Thyroid gland (tissue), 4 donors: Measurements from ENCODE around the gene ZNF274. TPM values are rescaled to one million over a fixed set of nuclear protein-coding genes. Genes with fewer than 3 reads are reported as not detected.

Experiments used
- DNase-seq, 2 donors: peaks; one replicate each; pipeline ENCODE4 v3.0.0-alpha.2; 2019
- H3K27ac ChIP-seq, 3 donors: fragments of 200-600 bp; sonication (generic); 1 replicate in 2 of 3; 2 replicates in 1 of 3; pipeline ENCODE4 v1.5.1; 2016 to 2019; ENCODE audit warnings: mild to moderate bottlenecking in 1 of 3, moderate library complexity in 1 of 3
- H3K27me3 ChIP-seq: fragments of 200-600 bp; sonication (generic); one replicate; pipeline ENCODE4 v1.5.1; 2019
- H3K36me3 ChIP-seq, 2 donors: fragments of 200-600 bp; sonication (generic); one replicate each; pipeline ENCODE4 v1.5.1; 2016 to 2019
- H3K4me1 ChIP-seq, 2 donors: fragments of 200-600 bp; sonication (generic); one replicate each; pipeline ENCODE4 v1.5.1; 2017 to 2019
- H3K4me3 ChIP-seq, 3 donors: fragments of 200-600 bp; sonication (generic); replicated peaks in 1 of 3; 1 replicate in 2 of 3; 2 replicates in 1 of 3; pipeline ENCODE4 v1.5.1; 2016; ENCODE audit warnings: mild to moderate bottlenecking in 1 of 3
- H3K9me3 ChIP-seq: fragments of 200-600 bp; sonication (generic); one replicate; pipeline ENCODE4 v1.5.1; 2017
- POLR2A ChIP-seq, 2 donors: fragments of 450-650 bp; IDR thresholded peaks; one replicate each; pipeline ENCODE4 v1.6.1; 2017; ENCODE audit warnings: antibody characterized with exemption in 2 of 2, mild to moderate bottlenecking in 2 of 2, moderate library complexity in 1 of 2
- WGBS, 2 donors: methylation state at CpG; one replicate each; pipeline ENCODE4 v1.1.5; 2017; 5-methylcytosine and 5-hydroxymethylcytosine counted together
- intact Hi-C: fragments of 100-400 bp; cut with DNase I; formaldehyde crosslinking; loops from one replicate; pipeline ENCODE4 v1.15.1; 2023
- total RNA-seq, 4 donors: library from RNA; depleted of rRNA; stranded (reverse); fragments of >200 nt; gene quantifications; one replicate each; pipeline ENCODE4 v1.2.3, GENCODE V29; 2016
- TF ChIP-seq, protein P1 (sequence below), 6 experiments: fragments of 200-600 bp in 3 of 6; fragments of 450-650 bp in 3 of 6; sonication (generic) in 3 of 6; IDR thresholded peaks; one replicate each; pipeline ENCODE4 v1.5.1; 2016 to 2019; ENCODE audit warnings: antibody characterized with exemption in 6 of 6, mild to moderate bottlenecking in 2 of 6, inconsistent platforms in 1 of 6, moderate library complexity in 1 of 6

ZNF274 gene
- total RNA-seq, 4 donors from 2014 or later: 43.0 to 75.3 (median 49.9) TPM

GRCh38 chr19:58212336-58213074 lies 29.6 kb downstream of the ZNF274 start:
- H3K27me3 ChIP-seq: no peaks in the 10 kb centered on the region
- no peak for DNase-seq
- 97 to 98% methylated on average over 15 to 17 of the region's 17 CpGs for WGBS, 2 donors
- no peak overlapping the region for H3K27ac ChIP-seq
- peaks cover 64% of the 10 kb centered on the region in 2 donors for H3K36me3 ChIP-seq
- TF ChIP-seq POLR2A (IDR thresholded peaks at IDR 0.05): no peak
- TF ChIP-seq, protein P1, sequence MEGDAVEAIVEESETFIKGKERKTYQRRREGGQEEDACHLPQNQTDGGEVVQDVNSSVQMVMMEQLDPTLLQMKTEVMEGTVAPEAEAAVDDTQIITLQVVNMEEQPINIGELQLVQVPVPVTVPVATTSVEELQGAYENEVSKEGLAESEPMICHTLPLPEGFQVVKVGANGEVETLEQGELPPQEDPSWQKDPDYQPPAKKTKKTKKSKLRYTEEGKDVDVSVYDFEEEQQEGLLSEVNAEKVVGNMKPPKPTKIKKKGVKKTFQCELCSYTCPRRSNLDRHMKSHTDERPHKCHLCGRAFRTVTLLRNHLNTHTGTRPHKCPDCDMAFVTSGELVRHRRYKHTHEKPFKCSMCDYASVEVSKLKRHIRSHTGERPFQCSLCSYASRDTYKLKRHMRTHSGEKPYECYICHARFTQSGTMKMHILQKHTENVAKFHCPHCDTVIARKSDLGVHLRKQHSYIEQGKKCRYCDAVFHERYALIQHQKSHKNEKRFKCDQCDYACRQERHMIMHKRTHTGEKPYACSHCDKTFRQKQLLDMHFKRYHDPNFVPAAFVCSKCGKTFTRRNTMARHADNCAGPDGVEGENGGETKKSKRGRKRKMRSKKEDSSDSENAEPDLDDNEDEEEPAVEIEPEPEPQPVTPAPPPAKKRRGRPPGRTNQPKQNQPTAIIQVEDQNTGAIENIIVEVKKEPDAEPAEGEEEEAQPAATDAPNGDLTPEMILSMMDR (IDR thresholded peaks at IDR 0.05): no peak
- intact Hi-C loops: loop anchor here (5.0 kb wide), 1 partner anchor 85 kb away; no protein-coding TSS in a partner anchor
- no peaks in the 10 kb centered on the region for H3K4me1 ChIP-seq
- no peak overlapping the region for H3K4me3 ChIP-seq
- H3K9me3 ChIP-seq: peaks cover 5% of the 10 kb centered on the region

DNA sequence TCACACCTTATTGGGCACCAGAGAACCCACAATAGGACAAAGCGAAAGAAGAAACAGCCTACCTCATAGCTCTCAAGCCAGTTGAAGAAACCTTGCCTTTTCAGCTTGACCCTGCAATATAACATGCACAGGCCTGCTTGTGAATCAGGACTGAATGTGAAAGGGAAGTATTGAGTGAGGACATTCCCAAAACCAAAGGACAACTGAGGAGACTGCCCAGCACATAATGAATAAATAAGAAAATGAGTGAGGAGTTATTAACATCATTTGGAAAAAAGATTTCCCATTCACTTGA lies 30.2 kb downstream of the ZNF274 start:
- 100% methylated on average over 1 of the region's 1 CpG for WGBS, 2 donors
- peaks cover 59% of the 10 kb centered on the region in 2 donors for H3K36me3 ChIP-seq
- DNase-seq: no peak

GRCh38 chr19:58217069-58217481 lies 34.2 kb downstream of the ZNF274 start:
- intact Hi-C loops: no loop called here
- H3K9me3 ChIP-seq: no peaks in the 10 kb centered on the region
- no peak for DNase-seq
- no peak overlapping the region for H3K4me3 ChIP-seq
- WGBS, 2 donors: 52 to 69% methylated on average over 12 to 34 of the region's 34 CpGs
- no peak overlapping the region for H3K27ac ChIP-seq
- H3K27me3 ChIP-seq: no peaks in the 10 kb centered on the region
- no peaks in the 10 kb centered on the region for H3K4me1 ChIP-seq
- peaks cover 18 to 19% of the 10 kb centered on the region in 2 donors for H3K36me3 ChIP-seq
- TF ChIP-seq, protein P1 (IDR thresholded peaks at IDR 0.05): no peak
- no peak for TF ChIP-seq POLR2A (IDR thresholded peaks at IDR 0.05)

More for the DNA sequence above, 30.2 kb downstream of the ZNF274 start:
- no peak for TF ChIP-seq POLR2A (IDR thresholded peaks at IDR 0.05)
- TF ChIP-seq, protein P1 (IDR thresholded peaks at IDR 0.05): no peak
- Histone ChIP-seq H3K9me3 (peaks cover 5% of the 10 kb centered on the region), H3K4me3 (no peak overlapping the region), H3K27ac (no peak overlapping the region), H3K27me3 (no peaks in the 10 kb centered on the region), H3K4me1 (no peaks in the 10 kb centered on the region)
- intact Hi-C loops: loop anchor here (5.0 kb wide), 1 partner anchor 86 kb away; no protein-coding TSS in a partner anchor

DNA sequence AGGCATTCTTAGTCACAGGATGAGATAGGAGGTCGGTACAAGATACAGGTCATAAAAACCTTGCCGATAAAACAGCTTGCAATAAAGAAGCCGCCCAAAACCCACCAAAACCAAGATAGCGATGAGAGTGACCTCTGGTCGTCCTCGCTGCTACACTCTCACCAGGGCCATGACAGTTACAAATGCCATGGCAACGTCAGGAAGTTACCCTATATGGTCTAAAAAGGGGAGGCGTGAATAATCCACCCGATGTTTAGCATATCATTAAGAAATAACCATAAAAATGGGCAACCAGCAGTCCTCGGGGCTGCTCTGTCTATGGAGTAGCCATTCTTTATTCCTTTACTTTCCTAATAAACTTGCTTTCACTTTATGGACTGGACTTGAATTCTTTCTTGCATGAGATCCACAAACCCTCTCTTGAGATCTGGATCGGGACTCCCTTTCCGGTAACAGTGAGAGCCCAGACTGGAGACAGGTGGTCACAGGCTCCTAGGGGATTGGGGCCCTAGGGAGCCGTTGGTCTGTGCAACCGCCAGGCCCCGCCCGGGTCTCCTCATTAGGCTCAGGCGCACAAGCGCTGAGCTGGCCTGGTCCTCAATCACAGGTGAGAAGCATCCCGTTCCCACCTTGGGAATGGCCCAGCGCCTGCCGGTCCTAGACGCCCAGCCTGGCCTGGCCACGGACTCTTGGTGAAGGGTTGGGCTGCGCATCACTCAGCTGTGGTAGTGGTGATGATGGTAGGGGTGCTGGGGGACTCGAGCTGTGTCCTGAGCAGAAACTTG lies 34.9 kb downstream of the ZNF274 start:
- intact Hi-C loops: no loop called here
- no peaks in the 10 kb centered on the region for H3K9me3 ChIP-seq
- no peak overlapping the region for H3K4me3 ChIP-seq
- WGBS, 2 donors: 96 to 97% methylated on average over 20 to 25 of the region's 25 CpGs
- no peaks in the 10 kb centered on the region for H3K27me3 ChIP-seq
- H3K36me3 ChIP-seq: peaks cover 11% of the 10 kb centered on the region in 2 donors
- no peak overlapping the region for H3K27ac ChIP-seq
- TF ChIP-seq POLR2A (IDR thresholded peaks at IDR 0.05): no peak
- TF ChIP-seq, protein P1 (IDR thresholded peaks at IDR 0.05): no peak
- no peak for DNase-seq
- no peaks in the 10 kb centered on the region for H3K4me1 ChIP-seq

DNA sequence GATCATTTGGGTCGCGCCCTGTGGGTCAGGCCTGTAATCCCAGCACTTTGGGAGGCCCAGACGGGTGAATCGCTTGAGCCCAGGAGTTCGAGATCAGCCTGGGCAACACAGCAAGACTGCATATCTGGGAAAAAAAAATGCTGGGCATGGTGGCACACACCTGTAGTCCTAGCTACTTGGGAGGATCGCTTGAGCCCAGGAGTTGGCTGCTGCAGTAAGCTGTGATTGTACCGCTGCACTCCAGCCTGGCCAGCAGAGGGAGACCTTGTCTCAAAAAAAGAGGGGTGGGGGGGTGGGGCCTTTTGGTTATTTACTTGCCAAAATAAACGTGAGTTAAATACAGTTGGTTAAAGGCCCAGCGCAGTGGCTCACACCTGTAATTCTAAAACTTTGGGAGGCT lies 36.0 kb downstream of the ZNF274 start:
- H3K27me3 ChIP-seq: no peaks in the 10 kb centered on the region
- no peak for DNase-seq
- H3K27ac ChIP-seq: no peak overlapping the region
- no peaks in the 10 kb centered on the region for H3K9me3 ChIP-seq
- H3K36me3 ChIP-seq: peaks cover under 1% of the 10 kb centered on the region in 2 donors
- TF ChIP-seq, protein P1 (IDR thresholded peaks at IDR 0.05): peak in 1 of 6 experiments; percentile 15
- no peak for TF ChIP-seq POLR2A (IDR thresholded peaks at IDR 0.05)
- no peaks in the 10 kb centered on the region for H3K4me1 ChIP-seq
- WGBS, 2 donors: 44 to 52% methylated on average over 9 of the region's 9 CpGs
- intact Hi-C loops: no loop called here
- H3K4me3 ChIP-seq: no peak overlapping the region
